ENCODE results near the gene OR1D2.

The OR1D2 gene

DNA sequence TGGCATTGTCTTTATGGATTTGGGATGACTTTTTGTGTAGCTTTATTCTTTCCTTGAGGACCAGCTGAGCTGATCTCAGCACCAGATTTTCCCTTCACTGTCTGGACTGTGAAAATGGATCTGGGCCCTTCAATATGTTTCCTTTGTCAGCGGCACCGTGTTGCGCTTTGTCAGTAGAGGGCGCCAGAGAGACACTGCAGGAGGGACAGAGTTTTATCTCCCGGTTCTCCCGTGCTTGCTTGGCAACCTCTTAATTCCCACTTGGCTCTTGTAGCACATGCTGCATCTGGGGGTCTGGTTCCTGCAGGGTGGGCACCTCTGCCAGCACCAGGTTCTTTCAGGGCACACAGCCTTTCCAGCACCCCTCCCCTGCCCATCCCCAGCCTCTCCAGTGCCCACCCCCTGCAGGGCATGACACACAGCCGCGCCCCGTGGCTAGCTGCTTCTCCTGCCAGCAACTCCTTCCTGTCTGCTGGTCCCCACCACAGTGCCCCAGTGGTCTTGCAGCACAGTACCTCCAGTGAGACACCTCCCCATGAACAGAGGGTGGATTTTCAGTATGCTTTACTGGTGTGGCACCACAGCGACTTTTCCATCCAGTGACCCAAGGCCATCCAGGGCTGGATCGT lies 60.4 kb downstream of the OR1D2 start:
- TF ChIP-seq POU2F2 (IDR thresholded peaks at IDR 0.05; ENCODE audit: low read depth, low read length) (no peak), POLR2AphosphoS5 (IDR thresholded peaks at IDR 0.05; ENCODE audit: low read depth, low read length) (no peak), PAX5 (IDR thresholded peaks at IDR 0.05; ENCODE audit: insufficient read depth, low read length, severe bottlenecking) (no peak), SPI1 (IDR thresholded peaks at IDR 0.05; ENCODE audit: low read depth, low read length) (no peak), TAF1 (IDR thresholded peaks at IDR 0.05; ENCODE audit: low read depth, low read length) (no peak), POLR2A (IDR thresholded peaks at IDR 0.05; ENCODE audit: low read depth, low read length) (no peak)
- DNase-seq (ENCODE audit: insufficient read length, low spot score) (no peak), FAIRE-seq (no peak)

- TF ChIP-seq POU2F2 (IDR thresholded peaks at IDR 0.05; ENCODE audit: low read depth, low read length) (no peak), PAX5 (IDR thresholded peaks at IDR 0.05; ENCODE audit: insufficient read depth, low read length, severe bottlenecking) (no peak), TAF1 (IDR thresholded peaks at IDR 0.05; ENCODE audit: low read depth, low read length) (no peak), SPI1 (IDR thresholded peaks at IDR 0.05; ENCODE audit: low read depth, low read length) (no peak), POLR2A (IDR thresholded peaks at IDR 0.05; ENCODE audit: low read depth, low read length) (no peak), POLR2AphosphoS5 (IDR thresholded peaks at IDR 0.05; ENCODE audit: low read depth, low read length) (no peak)
- FAIRE-seq = no peak
Measured at GRCh38 chr17:3040882-3041281, 63.3 kb downstream of the OR1D2 start.

GRCh38 chr17:3039736-3040135 lies 64.5 kb downstream of the OR1D2 start:
- FAIRE-seq (no peak), DNase-seq (ENCODE audit: insufficient read length, low spot score) (no peak)
- no peak for TF ChIP-seq SPI1 (IDR thresholded peaks at IDR 0.05; ENCODE audit: low read depth, low read length)
- no peak for TF ChIP-seq PAX5 (IDR thresholded peaks at IDR 0.05; ENCODE audit: insufficient read depth, low read length, severe bottlenecking)
- no peak for TF ChIP-seq POLR2AphosphoS5 (IDR thresholded peaks at IDR 0.05; ENCODE audit: low read depth, low read length)
- no peak for TF ChIP-seq POU2F2 (IDR thresholded peaks at IDR 0.05; ENCODE audit: low read depth, low read length)
- no peak for TF ChIP-seq POLR2A (IDR thresholded peaks at IDR 0.05; ENCODE audit: low read depth, low read length)
- TF ChIP-seq TAF1 (IDR thresholded peaks at IDR 0.05; ENCODE audit: low read depth, low read length) = no peak

More at GRCh38 chr17:3040882-3041281, 63.3 kb downstream of the OR1D2 start:
- DNase-seq (ENCODE audit: insufficient read length, low spot score) = no peak

DNA sequence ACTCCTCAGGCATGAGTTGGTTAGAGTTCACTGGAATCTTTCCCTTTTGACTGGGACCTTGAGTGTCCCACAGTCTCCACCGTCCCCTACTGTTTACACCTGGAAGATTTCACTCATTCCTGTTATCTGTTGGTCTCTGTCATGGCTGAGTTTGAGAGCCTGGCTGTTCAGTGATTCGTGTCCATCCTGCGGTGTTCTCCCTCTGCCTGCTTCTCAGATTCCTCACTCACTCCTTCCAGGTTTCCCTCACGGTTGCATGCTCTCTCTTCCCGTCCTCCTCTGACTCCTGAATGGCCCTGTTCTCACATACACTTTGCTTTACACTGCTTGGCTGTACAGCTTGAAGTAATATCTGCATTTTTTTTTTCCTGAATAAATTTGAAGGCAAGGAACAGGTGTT lies 65.3 kb downstream of the OR1D2 start:
- TF ChIP-seq POU2F2 (IDR thresholded peaks at IDR 0.05; ENCODE audit: low read depth, low read length) (no peak), PAX5 (IDR thresholded peaks at IDR 0.05; ENCODE audit: insufficient read depth, low read length, severe bottlenecking) (no peak), POLR2A (IDR thresholded peaks at IDR 0.05; ENCODE audit: low read depth, low read length) (no peak), SPI1 (IDR thresholded peaks at IDR 0.05; ENCODE audit: low read depth, low read length) (no peak), TAF1 (IDR thresholded peaks at IDR 0.05; ENCODE audit: low read depth, low read length) (no peak), POLR2AphosphoS5 (IDR thresholded peaks at IDR 0.05; ENCODE audit: low read depth, low read length) (no peak)
- FAIRE-seq (no peak), DNase-seq (ENCODE audit: insufficient read length, low spot score) (no peak)
